Subcutaneous abdominal adipose tissue (tissue), 5 donors: ENCODE data around the gene SMIM41.

Experiments used
- H3K27ac ChIP-seq: one replicate; pipeline ENCODE4 v1.7.0; 2013; ENCODE audit warnings: low read depth, mild to moderate bottlenecking, inconsistent platforms, low read length, moderate library complexity
- H3K27me3 ChIP-seq, 5 donors: one replicate each; pipeline ENCODE4 v1.7.0; 2013; ENCODE audit warnings: low read length in 5 of 5, inconsistent platforms in 1 of 5; ENCODE audit not compliant: control insufficient read depth in 5 of 5, insufficient read depth in 4 of 5
- H3K36me3 ChIP-seq, 5 donors: one replicate each; pipeline ENCODE4 v1.7.0; 2013; ENCODE audit warnings: low read length in 5 of 5; ENCODE audit not compliant: control insufficient read depth in 5 of 5, insufficient read depth in 5 of 5
- H3K4me1 ChIP-seq, 5 donors: one replicate each; pipeline ENCODE4 v1.7.0; 2013; ENCODE audit warnings: low read length in 5 of 5, mild to moderate bottlenecking in 3 of 5, moderate library complexity in 1 of 5; ENCODE audit not compliant: control insufficient read depth in 5 of 5, insufficient read depth in 5 of 5
- H3K4me3 ChIP-seq, 5 donors: one replicate each; pipeline ENCODE4 v1.7.0; 2013; ENCODE audit warnings: low read length in 5 of 5, low read depth in 1 of 5
- H3K9ac ChIP-seq, 5 donors: one replicate each; pipeline ENCODE4 v1.7.0; 2013; ENCODE audit warnings: low read length in 5 of 5, mild to moderate bottlenecking in 4 of 5, moderate library complexity in 3 of 5
- H3K9me3 ChIP-seq, 5 donors: one replicate each; pipeline ENCODE4 v1.7.0; 2013; ENCODE audit warnings: low read length in 5 of 5; ENCODE audit not compliant: control insufficient read depth in 5 of 5
- donor health status: healthy.
- donor health status: healthy.
- donor health status: healthy.
- donor health status: healthy.
- donor health status: healthy.

SMIM41 gene

GRCh38 chr12:52076811-52077210 is 2.7 kb upstream of the SMIM41 start:
- Histone ChIP-seq H3K27ac (no peak overlapping the region), H3K4me3 (no peak overlapping the region), H3K27me3 (peaks cover 0 to 4% (median 1%) of the 10 kb centered on the region in 5 donors), H3K9ac (no peak overlapping the region), H3K36me3 (peaks cover 0 to 69% (median 55%) of the 10 kb centered on the region in 5 donors), H3K4me1 (peaks cover 4 to 21% (median 17%) of the 10 kb centered on the region in 5 donors), H3K9me3 (no peaks in the 10 kb centered on the region)

GRCh38 chr12:52078276-52078675 is 1.2 kb upstream of the SMIM41 start:
- peaks cover 4 to 36% (median 25%) of the 10 kb centered on the region in 5 donors for H3K4me1 ChIP-seq
- H3K9me3 ChIP-seq = no peaks in the 10 kb centered on the region
- H3K27ac ChIP-seq = no peak overlapping the region
- H3K9ac ChIP-seq = no peak overlapping the region
- H3K27me3 ChIP-seq = peaks cover 0 to 8% (median 3%) of the 10 kb centered on the region in 5 donors
- H3K4me3 ChIP-seq = no peak overlapping the region
- peaks cover 0 to 60% (median 52%) of the 10 kb centered on the region in 5 donors for H3K36me3 ChIP-seq

DNA sequence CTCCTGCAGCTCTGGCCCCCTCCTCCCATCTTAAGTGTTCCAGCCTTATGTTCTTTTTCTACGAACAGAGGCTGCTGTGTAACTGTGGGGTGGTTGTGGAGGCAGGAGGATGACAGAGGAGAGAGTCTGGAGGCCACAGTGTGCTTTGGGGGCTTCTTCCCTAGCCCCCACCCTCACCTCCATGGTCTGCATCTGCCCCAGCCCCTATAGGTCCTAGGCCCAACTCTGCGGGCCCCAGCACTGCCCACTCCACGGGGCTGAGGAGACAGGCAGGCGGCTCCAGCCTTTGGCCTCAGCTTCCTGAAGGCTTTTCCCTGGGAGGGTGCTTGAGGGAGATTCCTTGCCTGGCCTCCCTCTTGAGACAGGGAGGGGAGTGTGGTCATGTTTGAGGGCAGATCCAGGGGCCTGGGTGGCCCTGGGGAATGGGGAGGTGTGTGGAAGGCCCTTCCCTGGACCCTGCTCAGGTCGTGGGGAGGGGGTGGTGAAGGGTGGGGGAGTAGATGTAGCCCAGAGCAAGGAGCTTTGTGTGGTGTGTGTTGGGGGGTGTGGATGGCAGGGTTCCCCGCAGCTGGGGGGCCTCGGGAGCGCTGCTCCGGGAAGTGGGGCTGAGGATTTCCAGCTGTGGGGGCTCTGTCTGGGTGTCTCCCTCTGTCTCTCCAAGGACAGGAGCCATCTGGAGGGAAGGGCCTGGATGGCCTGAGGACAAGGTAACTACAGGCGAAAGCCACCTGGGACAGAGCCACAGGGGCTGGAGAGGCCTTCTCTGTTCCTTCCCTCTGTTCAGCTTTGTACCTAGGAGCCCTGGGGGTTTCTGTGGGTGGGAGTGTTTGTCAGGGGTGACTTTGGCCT is 1.1 kb downstream of the SMIM41 start:
- Histone ChIP-seq H3K27ac (no peak overlapping the region), H3K27me3 (peaks cover 0 to 9% (median 3%) of the 10 kb centered on the region in 5 donors), H3K9me3 (no peaks in the 10 kb centered on the region), H3K36me3 (peaks cover 0 to 38% (median 30%) of the 10 kb centered on the region in 5 donors), H3K9ac (no peak overlapping the region), H3K4me1 (peaks cover 4 to 26% (median 16%) of the 10 kb centered on the region in 5 donors), H3K4me3 (no peak overlapping the region)

DNA sequence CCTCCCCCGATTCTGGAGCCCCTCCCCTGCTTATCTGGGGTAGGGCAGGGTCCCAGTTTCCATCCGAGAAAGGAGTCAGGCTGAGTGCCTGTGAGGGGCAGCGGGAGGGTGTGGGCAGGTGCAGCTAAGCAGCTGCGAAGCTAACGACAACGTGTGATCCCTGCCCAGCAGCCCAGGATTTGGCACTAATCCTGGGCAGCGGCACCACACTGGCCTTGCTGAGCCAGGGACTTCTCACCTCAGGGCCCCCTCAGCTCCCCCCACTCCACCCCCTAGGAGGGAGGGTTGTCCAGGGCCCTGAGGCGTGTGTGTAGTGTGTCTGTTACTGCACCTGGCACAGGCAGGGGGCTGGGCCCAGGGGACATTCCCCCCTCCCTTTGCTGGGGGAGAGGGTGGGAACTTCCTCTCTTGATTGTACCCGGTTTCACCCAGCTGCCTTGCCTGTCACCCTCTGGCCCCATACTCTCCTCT is 1.8 kb downstream of the SMIM41 start:
- no peaks in the 10 kb centered on the region for H3K9me3 ChIP-seq
- no peak overlapping the region for H3K27ac ChIP-seq
- H3K4me1 ChIP-seq = peaks cover 4 to 26% (median 16%) of the 10 kb centered on the region in 5 donors
- peaks cover 2 to 16% (median 4%) of the 10 kb centered on the region in 5 donors for H3K27me3 ChIP-seq
- H3K9ac ChIP-seq = no peak overlapping the region
- no peak overlapping the region for H3K4me3 ChIP-seq
- H3K36me3 ChIP-seq = peaks cover 0 to 31% (median 26%) of the 10 kb centered on the region in 5 donors

GRCh38 chr12:52082026-52082668 is 2.6 kb downstream of the SMIM41 start:
- Histone ChIP-seq H3K9me3 (no peaks in the 10 kb centered on the region), H3K4me1 (peaks cover 4 to 26% (median 16%) of the 10 kb centered on the region in 5 donors), H3K9ac (no peak overlapping the region), H3K36me3 (peaks cover 0 to 22% (median 17%) of the 10 kb centered on the region in 5 donors), H3K27me3 (peaks cover 3 to 21% (median 4%) of the 10 kb centered on the region in 5 donors), H3K27ac (no peak overlapping the region), H3K4me3 (no peak overlapping the region)

DNA sequence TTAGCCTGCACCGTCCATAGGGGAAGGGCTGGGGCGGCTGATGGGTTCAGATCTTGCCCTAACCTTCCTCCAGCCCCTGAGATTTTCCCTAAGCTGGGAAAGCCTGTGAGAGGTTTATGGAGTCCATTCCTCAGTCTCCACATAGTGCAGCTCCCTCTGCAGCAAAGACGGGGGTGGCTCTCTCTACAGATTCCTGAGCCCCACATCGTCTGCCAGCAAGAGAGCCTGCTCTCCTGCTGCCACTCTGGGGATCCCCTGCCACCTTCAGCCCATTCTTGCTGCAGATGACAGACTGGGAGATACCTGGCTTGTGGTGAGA is 3.1 kb downstream of the SMIM41 start:
- no peak overlapping the region for H3K9ac ChIP-seq
- no peak overlapping the region for H3K4me3 ChIP-seq
- no peak overlapping the region for H3K27ac ChIP-seq
- H3K36me3 ChIP-seq = peaks cover 0 to 19% (median 13%) of the 10 kb centered on the region in 5 donors
- H3K9me3 ChIP-seq = no peaks in the 10 kb centered on the region
- peaks cover 4 to 26% (median 16%) of the 10 kb centered on the region in 5 donors for H3K4me1 ChIP-seq
- H3K27me3 ChIP-seq = peaks cover 4 to 26% (median 9%) of the 10 kb centered on the region in 5 donors

DNA sequence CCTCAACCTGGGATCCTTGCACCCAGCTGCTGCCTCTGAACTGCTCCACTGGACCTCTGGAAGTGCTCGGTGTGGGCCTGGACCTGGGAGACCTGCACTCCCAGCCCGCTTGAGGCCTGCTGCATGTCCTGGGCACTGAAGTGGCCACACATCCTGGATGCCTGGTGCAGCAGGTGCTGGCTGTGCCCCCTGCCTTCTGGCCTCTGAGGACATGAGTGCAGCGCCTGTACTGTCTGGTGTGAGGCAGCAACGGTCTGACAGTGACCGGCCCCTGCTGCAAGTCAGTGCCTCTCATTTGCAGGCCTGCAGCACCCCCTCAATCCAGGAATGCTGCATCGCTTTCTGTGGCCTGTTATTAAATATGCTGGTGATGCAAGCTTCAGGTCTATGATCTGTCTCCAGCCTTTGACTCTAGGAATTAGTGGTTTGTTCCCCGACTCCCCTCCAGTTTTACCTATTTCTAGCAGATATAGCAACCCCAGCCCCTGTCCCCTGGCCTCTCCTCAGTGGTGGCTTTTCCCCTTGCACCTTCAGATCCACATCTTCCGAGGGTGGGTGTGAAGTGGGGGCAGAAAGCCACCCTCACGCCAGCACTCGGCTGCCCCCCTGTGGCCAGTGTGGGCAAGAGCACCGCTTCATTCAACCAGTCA is 3.6 kb downstream of the SMIM41 start:
- Histone ChIP-seq H3K4me1 (peaks cover 4 to 26% (median 16%) of the 10 kb centered on the region in 5 donors), H3K4me3 (no peak overlapping the region), H3K27me3 (peaks cover 8 to 30% (median 10%) of the 10 kb centered on the region in 5 donors), H3K9ac (no peak overlapping the region), H3K27ac (no peak overlapping the region), H3K9me3 (no peaks in the 10 kb centered on the region), H3K36me3 (peaks cover 0 to 14% (median 8%) of the 10 kb centered on the region in 5 donors)

- H3K4me1 ChIP-seq = peaks cover 4 to 26% (median 16%) of the 10 kb centered on the region in 5 donors
- no peaks in the 10 kb centered on the region for H3K9me3 ChIP-seq
- H3K27me3 ChIP-seq = peaks cover 10 to 35% (median 15%) of the 10 kb centered on the region in 5 donors
- peaks cover 0 to 9% (median 4%) of the 10 kb centered on the region in 5 donors for H3K36me3 ChIP-seq
- no peak overlapping the region for H3K9ac ChIP-seq
- no peak overlapping the region for H3K4me3 ChIP-seq
- no peak overlapping the region for H3K27ac ChIP-seq
Observed at GRCh38 chr12:52083638-52083996, 4.1 kb downstream of the SMIM41 start.

- no peak overlapping the region for H3K27ac ChIP-seq
- no peak overlapping the region for H3K9ac ChIP-seq
- H3K36me3 ChIP-seq = peaks cover 0 to 2% (median 0%) of the 10 kb centered on the region in 5 donors
- no peak overlapping the region for H3K4me3 ChIP-seq
- peaks cover 14 to 45% (median 23%) of the 10 kb centered on the region in 5 donors for H3K27me3 ChIP-seq
- peaks cover 4 to 26% (median 16%) of the 10 kb centered on the region in 5 donors for H3K4me1 ChIP-seq
- no peaks in the 10 kb centered on the region for H3K9me3 ChIP-seq
Observed at GRCh38 chr12:52084491-52085231, 5.2 kb downstream of the SMIM41 start.
